ENCODE measurements around the gene GOSR1.

- TF ChIP-seq SUZ12 (IDR thresholded peaks at IDR 0.05; ENCODE audit: extremely low read depth, insufficient read depth, insufficient read length) (no peak), YY1 (IDR thresholded peaks at IDR 0.05; ENCODE audit: insufficient read depth, insufficient read length) (no peak), ZNF274 (IDR thresholded peaks at IDR 0.05; ENCODE audit: low read depth, low read length) (no peak)
Measured at GRCh38 chr17:30534938-30535921, 58.0 kb downstream of the GOSR1 start.

Data from NT2/D1 (cell line).